Coronary artery (tissue), 2 donors: Measurements from ENCODE around the gene RPAP2.

Experiments
- DNase-seq: peaks from one replicate; pipeline ENCODE4 v3.0.0-alpha.2; 2017; ENCODE audit warnings: low spot score
- H3K27ac ChIP-seq, 2 donors: fragments of 200-600 bp; sonication (generic); one replicate each; pipeline ENCODE4 v1.5.1; 2016 to 2019
- H3K4me3 ChIP-seq: fragments of 200-600 bp; sonication (generic); 2 replicates; pipeline ENCODE4 v1.5.1; 2016; ENCODE audit warnings: mild to moderate bottlenecking, moderate library complexity
- CTCF ChIP-seq: fragments of 200-600 bp; sonication (generic); IDR thresholded peaks from one replicate; pipeline ENCODE4 v1.5.1; 2019; ENCODE audit warnings: antibody characterized with exemption

The RPAP2 gene

GRCh38 chr1:92307980-92308379 is 9.1 kb downstream of the RPAP2 start:
- no peak overlapping the region for H3K27ac ChIP-seq
- DNase-seq: no peak
- H3K4me3 ChIP-seq: no peak overlapping the region
- TF ChIP-seq CTCF: no peak

GRCh38 chr1:92310185-92310597 is 11.3 kb downstream of the RPAP2 start:
- no peak for TF ChIP-seq CTCF
- Histone ChIP-seq H3K27ac (no peak overlapping the region), H3K4me3 (no peak overlapping the region)
- no peak for DNase-seq

GRCh38 chr1:92314024-92314423 is 15.2 kb downstream of the RPAP2 start:
- no peak for TF ChIP-seq CTCF
- DNase-seq: no peak
- H3K27ac ChIP-seq: no peak overlapping the region
- H3K4me3 ChIP-seq: no peak overlapping the region

- no peak overlapping the region for H3K27ac ChIP-seq
Observed at GRCh38 chr1:92315766-92316599, 17.1 kb downstream of the RPAP2 start.

GRCh38 chr1:92317836-92318493 is 19.1 kb downstream of the RPAP2 start:
- Histone ChIP-seq H3K27ac (no peak overlapping the region), H3K4me3 (no peak overlapping the region)
- no peak for DNase-seq
- TF ChIP-seq CTCF: no peak

More at GRCh38 chr1:92315766-92316599, 17.1 kb downstream of the RPAP2 start:
- H3K4me3 ChIP-seq: no peak overlapping the region
- no peak for TF ChIP-seq CTCF
- no peak for DNase-seq

- no peak overlapping the region for H3K4me3 ChIP-seq
- TF ChIP-seq CTCF: no peak
- no peak overlapping the region for H3K27ac ChIP-seq
- no peak for DNase-seq
Observed at GRCh38 chr1:92323473-92324453, 24.9 kb downstream of the RPAP2 start.
